Panc1 (cell line): ENCODE data around the gene TFB1M.
"Not testable (repeated sequence)": the region's sequence is repeated elsewhere in the genome, so short reads cannot be mapped to it uniquely, and the experiment has no call there.

Experiments used
- CTCF ChIP-seq: fragments of 450-650 bp; IDR thresholded peaks from 2 replicates; pipeline ENCODE4 v1.5.1; 2017; ENCODE audit warnings: mild to moderate bottlenecking
- SIN3A ChIP-seq: IDR thresholded peaks from 2 replicates; pipeline ENCODE4 v1.6.1; 2012; ENCODE audit warnings: low read depth, mild to moderate bottlenecking, low read length, moderate library complexity, borderline replicate concordance; ENCODE audit not compliant: insufficient read depth

GRCh38 chr6:155339929-155340328 lies 25.6 kb upstream of the TFB1M start:
- TF ChIP-seq SIN3A, CTCF: not testable (repeated sequence)
